GM13977 (cell line): ENCODE results near the gene NTN5.
"Not testable (repeated sequence)": the region's sequence is repeated elsewhere in the genome, so short reads cannot be mapped to it uniquely, and the experiment has no call there.

Source experiments
- DNase-seq: peaks from one replicate; pipeline ENCODE4 v3.0.0; 2012; ENCODE audit warnings: low spot score
- in situ Hi-C: fragments of 300-500 bp; cut with MboI; formaldehyde crosslinking; loops from one replicate; pipeline ENCODE4 v1.12.0; 2022; ENCODE audit warnings: low sequenced_read_pairs, low pct_unique_long_range_greater_than_20kb, mixed read lengths, inconsistent platforms; ENCODE audit not compliant: unreplicated experiment
- TF ChIP-seq, protein P1 (sequence below): IDR thresholded peaks from 2 replicates; pipeline ENCODE4 v1.5.1; 2012; ENCODE audit warnings: mild to moderate bottlenecking, control low read depth; ENCODE audit not compliant: insufficient read depth; ENCODE audit errors: extremely low read depth, missing control alignments

NTN5 gene

DNA sequence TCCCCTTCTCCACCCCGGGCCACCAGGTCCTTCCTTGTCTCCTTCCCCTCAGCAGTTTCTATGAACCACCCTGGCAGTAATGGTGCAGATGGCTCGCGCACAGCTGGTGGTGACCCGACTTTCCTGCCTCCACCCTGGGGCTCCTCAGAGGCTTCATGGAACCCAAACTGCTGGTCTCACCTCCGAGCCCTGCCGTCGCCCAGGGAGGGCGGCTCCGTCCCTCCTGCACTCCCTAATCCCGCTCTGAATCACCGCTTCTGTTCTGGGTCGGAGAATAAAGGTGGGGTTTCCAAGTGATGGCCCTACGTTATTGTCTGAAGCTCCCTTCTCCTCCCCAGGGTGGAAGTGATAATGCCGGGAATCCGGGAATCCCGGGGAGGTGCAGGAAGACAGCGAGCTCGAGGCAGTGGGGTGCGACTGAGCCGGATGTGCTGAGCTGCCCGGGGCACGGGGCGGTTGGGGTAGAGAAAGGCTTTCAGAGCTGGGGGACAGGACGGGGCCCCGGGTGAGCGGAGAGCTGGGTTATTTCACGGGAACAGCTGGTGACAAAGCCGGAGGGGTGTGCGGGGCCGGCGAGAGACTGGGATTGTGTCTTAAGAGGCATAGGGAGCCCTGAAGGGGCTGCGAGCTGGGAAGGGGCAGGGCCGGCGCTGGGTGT lies 23.7 kb upstream of the NTN5 start:
- in situ Hi-C loops = no loop called here
- TF ChIP-seq, protein P1, sequence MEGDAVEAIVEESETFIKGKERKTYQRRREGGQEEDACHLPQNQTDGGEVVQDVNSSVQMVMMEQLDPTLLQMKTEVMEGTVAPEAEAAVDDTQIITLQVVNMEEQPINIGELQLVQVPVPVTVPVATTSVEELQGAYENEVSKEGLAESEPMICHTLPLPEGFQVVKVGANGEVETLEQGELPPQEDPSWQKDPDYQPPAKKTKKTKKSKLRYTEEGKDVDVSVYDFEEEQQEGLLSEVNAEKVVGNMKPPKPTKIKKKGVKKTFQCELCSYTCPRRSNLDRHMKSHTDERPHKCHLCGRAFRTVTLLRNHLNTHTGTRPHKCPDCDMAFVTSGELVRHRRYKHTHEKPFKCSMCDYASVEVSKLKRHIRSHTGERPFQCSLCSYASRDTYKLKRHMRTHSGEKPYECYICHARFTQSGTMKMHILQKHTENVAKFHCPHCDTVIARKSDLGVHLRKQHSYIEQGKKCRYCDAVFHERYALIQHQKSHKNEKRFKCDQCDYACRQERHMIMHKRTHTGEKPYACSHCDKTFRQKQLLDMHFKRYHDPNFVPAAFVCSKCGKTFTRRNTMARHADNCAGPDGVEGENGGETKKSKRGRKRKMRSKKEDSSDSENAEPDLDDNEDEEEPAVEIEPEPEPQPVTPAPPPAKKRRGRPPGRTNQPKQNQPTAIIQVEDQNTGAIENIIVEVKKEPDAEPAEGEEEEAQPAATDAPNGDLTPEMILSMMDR = no peak
- no peak for DNase-seq

DNA sequence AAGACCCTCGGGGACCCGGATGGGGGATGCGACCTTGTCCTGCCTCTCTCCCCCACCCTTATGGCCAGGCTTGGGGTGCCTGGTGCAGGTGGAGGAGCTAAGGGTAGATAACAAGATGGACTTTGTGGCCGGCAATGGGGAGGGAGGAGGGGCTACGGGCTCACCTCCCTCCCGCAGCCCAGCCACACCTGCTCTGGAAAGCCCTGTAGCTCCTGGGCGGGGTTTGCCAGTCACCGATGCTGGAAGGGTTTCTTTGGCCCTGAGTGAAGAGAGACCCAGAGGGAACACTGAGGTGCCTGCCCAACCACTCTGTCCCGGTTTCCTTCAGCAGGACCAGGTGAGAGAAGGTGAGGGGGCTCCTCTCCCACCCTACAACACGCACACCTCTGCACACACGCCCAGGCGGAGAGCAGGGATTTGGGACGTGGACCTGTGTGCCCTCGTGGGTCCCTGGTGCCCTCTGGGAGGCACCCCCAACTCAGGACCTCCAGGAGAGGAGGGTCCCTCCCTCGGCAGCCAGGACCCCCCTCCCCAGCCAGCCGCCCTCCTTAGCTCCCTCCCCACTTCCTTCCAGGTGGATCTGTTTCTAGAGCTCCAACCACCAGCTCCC lies 23.0 kb upstream of the NTN5 start, which contains the start of gene FUT2:
Gene FUT2 (plus strand): TSS at position 229 of the 610 bp plus-strand sequence. CDS start 6,986 bp downstream, outside the sequence.
- DNase-seq = no peak
- in situ Hi-C loops = no loop called here
- TF ChIP-seq, protein P1 = no peak

DNA sequence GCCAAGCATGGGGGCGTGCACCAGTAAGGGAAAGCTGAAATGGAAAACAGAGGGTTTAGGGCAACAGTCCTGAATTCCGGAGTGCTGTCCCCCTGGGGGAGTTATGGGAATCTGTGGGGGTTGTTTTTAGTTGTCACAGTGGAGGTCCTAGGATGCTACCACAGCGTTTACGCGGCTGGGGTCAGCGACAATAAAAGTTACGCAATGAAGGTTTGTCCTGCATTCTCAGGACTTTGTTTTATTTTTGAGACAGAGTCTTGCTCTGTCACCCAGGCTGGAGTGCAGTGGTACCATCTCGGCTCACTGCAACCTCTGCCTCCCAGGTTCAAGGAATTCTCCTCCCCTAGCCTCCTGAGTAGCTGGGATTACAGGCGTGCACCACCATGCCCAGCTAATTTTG lies 20.8 kb upstream of the NTN5 start:
- DNase-seq, in situ Hi-C loops: not testable (repeated sequence)

DNA sequence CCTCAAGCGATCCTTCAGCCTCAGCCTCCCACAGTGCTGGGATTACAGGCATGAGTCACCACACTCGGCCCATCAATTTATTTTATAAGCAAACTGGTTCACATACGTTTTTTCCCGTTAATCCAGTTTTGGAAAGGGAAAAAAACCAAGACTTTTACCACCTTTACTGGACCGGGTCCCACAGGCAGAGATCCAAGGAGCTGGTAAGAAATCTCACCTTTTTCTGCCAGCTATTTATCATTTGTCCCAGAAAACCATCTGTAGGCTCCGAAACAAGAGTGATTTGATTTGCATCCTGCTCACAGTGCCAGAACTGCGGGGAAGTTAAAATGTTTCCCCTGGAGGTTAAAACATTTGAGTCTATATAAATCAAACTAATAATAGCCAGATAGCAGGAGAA lies 16.6 kb upstream of the NTN5 start:
- in situ Hi-C loops = no loop called here
- TF ChIP-seq, protein P1 = no peak
- DNase-seq = no peak

DNA sequence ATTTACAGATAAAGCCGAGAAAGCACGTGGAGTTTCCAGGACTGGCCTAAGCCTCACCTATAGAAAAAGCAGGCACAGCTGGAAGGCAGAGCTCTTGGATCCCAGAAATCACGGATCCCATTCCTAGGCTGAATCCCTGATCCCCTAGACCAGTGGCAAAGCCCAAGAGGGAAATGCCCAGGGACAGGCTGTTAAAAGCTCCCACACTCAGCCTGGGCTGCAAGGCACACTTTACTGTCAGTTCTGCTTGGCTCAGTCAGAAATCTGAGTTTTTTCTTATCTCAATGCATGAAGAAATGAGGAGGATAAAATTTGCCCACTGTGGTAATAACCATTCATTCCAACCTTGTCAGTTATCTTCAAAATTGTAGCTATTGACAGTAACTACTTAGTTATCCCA lies 15.0 kb upstream of the NTN5 start:
- in situ Hi-C loops = no loop called here
- TF ChIP-seq, protein P1 = no peak
- DNase-seq = no peak

DNA sequence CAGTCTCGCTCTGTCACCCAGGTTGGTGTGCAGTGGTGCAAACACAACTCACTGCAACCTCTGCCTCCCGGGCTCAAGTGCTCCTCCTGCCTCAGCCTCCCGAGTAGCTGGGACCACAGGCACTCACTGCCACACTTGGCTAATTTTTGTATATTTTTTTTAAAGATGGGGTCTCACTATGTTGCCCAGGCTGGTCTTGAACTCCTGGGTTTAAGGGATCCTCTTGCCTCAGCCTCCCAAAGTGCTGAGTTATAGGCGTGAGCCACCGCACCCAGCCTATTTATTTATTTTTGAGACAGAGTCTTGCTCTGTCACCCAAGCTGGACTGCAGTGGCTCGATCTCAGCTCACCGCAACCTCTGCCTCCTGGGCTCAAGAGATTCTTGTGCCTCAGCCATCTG lies 13.8 kb upstream of the NTN5 start:
- DNase-seq, in situ Hi-C loops: not testable (repeated sequence)

DNA sequence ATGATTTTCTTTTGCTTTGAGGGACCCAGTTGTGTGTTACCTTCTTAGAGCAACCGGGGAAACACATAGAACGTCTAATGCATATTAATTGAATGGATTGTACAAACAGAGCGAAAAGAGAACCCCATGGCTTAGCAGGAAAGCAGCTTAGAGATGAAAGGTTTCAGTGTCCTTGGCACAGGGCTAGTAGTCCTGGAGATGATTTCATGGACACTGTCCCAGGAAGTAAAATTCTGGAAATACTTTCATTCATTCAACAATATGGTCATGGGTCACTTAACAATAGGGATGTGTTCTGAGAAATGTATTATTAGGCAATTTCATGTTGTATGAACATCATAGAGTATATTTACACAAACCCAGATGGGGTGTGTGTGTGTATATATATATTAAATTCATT lies 13.3 kb upstream of the NTN5 start:
- in situ Hi-C loops = no loop called here
- DNase-seq = no peak
- TF ChIP-seq, protein P1 = no peak
